GM18858 (cell line): ENCODE measurements around the gene SNX2.
"Not testable (repeated sequence)": the region's sequence is repeated elsewhere in the genome, so short reads cannot be mapped to it uniquely, and the experiment has no call there.

ENCODE experiments used
- ATAC-seq: cut with Tn5 transposase; IDR thresholded peaks from one replicate; pipeline ENCODE4 v1.9.1; 2021; ENCODE audit not compliant: unreplicated experiment

Gene SNX2, protein sequence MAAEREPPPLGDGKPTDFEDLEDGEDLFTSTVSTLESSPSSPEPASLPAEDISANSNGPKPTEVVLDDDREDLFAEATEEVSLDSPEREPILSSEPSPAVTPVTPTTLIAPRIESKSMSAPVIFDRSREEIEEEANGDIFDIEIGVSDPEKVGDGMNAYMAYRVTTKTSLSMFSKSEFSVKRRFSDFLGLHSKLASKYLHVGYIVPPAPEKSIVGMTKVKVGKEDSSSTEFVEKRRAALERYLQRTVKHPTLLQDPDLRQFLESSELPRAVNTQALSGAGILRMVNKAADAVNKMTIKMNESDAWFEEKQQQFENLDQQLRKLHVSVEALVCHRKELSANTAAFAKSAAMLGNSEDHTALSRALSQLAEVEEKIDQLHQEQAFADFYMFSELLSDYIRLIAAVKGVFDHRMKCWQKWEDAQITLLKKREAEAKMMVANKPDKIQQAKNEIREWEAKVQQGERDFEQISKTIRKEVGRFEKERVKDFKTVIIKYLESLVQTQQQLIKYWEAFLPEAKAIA

DNA sequence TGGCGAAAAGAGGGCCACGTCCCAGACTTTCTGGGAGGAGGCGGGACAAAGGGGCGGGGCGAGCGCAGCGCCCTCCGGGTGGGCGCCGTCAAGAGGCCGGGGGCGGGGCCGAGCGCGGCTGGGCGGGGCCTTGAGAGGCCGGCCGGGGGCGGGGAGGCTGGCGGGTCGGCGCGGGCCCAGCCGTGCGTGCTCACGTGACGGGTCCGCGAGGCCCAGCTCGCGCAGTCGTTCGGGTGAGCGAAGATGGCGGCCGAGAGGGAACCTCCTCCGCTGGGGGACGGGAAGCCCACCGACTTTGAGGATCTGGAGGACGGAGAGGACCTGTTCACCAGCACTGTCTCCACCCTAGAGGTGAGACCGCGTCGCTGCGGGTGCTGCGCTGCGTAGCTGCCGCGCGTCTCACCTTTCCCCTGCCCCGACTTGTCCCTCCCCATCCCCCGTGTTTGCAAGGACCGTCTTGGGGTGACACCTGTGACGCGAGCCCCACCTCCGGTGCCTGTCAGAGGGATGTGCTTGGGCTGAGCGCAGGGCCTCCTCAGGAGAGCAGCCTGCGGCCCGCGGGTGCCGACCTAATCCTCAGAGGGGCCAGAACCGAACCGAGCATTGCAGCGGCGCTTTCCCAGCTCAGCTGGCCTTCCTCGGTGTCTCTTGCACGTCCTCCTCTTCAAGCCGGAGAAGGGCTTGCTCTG, at the start of gene SNX2:
SNX2 (plus strand) TSS at position 220 of the 689 bp plus-strand sequence; CDS start at position 244, 24 bp downstream.
- peak; percentile 61 for ATAC-seq

DNA sequence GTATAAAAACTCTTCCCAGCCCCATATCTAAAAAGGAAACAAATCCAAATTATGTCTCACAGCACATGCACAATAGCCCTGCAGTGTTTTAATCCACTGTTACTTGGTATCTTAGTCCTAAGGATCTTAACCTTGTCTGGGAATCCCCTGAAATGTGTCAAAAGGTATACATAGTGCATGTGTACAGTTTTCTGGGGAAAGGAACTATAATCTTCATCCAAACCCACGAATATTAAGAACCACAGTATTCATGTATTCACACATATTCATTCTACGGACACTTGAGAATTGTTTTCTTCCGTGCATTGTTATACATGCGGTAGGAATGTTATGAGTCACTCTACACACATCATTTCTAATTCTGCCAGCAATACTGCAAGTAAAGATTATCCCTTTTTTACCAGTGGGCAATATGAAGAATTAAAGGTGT, 47.8 kb upstream of the SNX2 start:
- peak; percentile 71 for ATAC-seq

DNA sequence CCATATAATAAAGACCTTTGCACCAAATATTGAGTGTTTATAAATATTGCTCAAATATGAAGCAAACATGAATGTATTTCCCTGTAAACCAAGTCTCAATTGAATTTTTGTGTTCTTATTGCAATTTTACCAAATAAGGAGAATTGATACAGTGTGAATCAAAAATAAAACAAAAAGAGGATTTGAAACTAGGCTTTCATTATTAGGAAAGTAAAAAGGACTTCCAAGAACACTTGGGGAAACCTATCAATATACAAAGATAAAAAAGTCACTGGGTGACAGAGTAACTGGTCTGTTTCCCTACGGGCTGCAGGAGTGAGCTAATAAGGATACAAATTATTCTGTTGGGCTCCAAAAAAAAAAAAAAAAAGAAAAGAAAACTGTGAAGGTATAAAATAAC, 44.8 kb upstream of the SNX2 start:
- ATAC-seq: peak; percentile 28

DNA sequence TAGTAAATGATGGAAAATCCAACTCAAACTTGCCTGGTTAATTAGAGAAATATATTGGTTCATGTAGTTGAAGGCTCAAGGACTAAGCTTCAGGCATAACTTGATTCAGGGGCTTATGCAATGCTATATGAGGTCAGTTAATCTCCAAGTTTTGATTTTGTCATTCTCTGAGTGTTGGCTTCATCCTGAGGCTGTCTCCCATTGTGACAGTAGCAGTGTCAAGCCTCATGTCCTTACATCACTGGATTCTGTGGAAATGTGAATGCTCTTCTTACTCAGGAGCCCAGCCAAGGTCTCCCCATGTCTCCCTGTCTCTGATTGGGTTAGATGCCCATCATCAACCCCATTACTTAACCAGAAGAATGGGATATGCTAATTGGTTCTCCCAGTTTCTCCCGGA, 44.4 kb upstream of the SNX2 start:
- ATAC-seq: no peak

DNA sequence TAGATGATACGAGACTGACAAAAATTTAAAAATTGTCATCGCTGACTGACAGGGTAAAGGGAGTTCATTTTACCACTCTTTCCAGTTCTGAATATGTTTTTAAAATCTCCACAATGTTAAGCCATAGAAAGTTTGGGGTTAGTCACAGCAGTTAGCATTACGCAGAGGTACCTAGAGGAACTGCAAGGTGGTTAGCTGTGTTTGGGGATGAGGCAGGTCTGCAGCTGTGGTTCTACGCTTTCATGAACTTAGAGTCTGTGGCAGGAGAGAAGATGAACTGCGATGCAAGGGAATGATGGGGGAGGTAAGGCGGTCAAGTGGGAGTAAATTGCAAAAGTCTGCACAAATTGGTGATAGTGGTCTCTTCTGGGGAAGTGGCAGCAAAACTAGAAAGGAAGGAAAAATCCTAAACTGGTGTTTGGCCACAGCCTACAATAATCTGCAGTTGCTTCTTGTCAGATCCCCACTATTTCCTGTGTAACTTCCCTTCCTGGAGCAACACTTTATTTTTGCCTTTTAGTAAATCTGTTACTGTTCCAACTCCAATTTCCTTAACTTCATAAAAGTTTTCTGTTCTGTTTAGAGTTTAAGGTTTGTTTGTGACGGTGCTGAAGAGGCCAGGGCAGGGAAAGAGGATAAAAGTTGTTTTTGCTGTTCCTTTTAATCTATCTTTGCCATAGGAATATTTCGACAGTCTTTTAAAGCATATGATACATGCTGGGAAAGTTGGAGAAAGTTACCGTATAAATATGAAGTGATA, 38.6 kb upstream of the SNX2 start:
- peak; percentile 90 for ATAC-seq

DNA sequence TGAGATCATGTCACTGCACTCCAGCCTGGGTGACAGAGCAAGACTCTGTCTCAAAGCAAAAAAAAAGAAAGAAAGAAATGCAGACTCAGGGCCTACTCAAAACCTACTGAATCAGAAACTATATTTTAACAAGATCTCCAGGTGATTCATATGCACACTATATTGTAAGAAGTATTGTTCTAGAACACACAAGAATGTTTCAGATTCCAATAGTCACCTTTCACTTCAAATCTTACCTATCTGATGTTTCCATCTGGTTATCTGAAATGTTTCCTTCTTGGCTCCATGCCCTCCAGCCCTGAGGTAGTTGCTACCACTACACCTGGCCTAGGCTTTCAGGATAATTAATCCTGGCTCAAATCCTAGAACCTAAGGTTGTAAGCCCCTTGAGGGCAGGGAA, 36.8 kb upstream of the SNX2 start:
- no peak for ATAC-seq

DNA sequence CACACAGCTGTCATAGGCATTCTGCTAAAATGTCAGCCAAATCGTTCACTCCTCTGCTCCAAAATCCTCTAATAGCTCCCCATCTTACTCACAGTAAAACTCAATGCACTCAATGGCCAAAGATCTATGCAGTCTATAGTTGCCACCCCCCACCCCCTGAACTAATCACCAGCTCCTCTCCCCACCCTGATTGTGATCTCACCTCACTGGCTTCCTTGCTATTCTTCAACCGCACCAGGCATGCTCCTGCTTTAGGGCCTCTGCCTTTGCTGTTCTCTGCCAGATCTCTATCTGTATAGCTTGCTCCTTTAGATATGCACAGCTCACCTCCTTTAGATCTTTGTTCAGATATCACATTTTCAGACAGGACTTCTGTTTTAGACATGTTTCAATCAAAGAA, 33.2 kb upstream of the SNX2 start:
- no peak for ATAC-seq

DNA sequence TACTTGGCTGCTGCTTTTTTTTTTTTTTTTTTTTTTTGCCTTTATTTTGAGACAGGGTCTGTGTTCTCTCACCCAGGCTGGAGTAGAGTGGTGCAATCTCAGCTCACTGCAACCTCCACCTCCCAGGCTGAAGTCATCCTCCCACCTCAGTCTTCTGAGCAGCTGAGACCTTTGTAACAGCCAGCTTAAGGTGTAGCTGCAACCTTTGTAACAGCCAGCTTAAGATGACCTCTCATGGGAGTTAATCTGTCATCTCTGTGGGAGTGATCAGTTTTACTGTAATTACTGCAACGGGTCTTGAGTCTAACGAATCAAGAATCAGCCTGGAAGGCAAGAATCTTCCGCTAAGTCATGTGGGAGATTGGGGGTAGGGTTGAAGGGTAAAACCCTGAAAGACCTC, 31.6 kb upstream of the SNX2 start:
- ATAC-seq: no peak

DNA sequence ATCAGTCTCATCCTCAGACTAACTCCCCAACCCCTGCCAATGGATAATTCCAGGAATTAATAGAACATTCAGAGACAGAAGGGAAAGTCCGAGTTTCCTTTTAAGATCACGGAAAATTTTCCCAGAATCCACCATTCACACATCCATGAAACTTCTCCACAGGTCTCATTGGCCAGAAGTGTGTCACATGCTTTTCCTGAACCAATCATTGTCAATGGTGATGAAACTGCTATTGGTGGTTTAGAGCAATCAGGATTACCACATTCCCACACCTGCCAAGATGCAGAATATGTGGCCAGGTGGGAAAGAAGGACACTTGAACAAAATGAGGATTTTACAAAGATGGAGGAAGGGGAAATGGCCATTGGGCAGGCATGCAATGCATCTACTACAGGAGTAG, 29.3 kb upstream of the SNX2 start:
- no peak for ATAC-seq

DNA sequence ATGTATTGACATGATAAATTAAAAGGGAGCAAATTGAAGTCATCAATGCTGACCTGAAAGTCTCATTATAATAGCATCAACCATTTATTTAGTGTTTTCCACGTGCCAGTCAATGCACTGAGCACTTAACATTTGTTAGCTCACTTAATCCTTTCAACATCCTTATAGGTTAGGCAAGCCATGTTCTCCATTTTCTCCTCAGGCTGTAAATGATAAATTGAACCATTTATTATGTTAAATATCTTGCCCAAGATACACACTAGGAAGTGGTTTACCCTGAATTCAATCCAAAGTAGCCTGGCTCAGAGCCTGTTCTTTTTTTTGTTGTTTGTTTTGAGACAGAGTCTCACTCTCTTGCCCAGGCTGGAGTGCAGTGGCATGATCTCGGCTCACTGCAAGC, 25.0 kb upstream of the SNX2 start:
- no peak for ATAC-seq

DNA sequence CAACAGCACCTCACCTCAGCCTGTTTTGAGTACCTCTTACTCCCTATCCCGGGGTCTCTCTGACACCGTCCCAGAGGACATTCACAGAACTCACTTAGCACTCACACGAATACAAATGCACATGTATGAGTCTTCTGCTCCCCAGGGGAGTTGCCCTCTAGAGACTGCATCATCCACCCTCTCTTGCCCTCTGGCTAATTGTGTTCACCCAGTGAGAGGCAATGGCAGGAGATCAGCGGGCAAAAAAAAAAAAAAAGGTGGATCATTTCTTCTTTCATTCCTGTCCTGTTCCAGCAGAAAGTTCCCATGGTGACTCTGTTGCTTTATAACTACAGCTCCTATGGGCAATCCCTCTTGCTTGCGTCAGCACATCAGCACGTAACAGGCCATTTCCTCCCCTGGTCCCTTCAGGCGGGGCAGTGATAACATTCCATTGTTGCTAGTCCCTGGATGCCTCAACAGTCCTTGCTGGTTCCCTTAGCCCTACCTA, 23.5 kb upstream of the SNX2 start:
- ATAC-seq: no peak

DNA sequence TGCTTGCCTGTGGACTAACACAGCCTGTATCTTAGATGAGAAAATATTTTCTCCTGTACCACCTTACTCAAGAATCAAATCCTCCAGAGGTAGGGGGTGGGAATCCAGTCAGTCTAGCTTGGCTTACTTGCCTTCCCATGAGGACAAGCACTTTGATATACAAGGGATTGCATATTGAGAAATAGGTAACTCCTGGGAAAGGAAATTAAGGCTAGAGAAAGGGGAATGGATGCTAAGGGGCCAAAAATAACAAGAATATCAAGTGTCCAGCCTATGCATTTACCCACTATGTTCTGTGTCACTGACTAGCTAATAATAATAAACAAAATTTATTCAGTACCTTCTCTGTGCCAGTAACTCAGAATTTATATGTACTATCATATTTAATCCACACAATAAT, 21.4 kb upstream of the SNX2 start:
- no peak for ATAC-seq

DNA sequence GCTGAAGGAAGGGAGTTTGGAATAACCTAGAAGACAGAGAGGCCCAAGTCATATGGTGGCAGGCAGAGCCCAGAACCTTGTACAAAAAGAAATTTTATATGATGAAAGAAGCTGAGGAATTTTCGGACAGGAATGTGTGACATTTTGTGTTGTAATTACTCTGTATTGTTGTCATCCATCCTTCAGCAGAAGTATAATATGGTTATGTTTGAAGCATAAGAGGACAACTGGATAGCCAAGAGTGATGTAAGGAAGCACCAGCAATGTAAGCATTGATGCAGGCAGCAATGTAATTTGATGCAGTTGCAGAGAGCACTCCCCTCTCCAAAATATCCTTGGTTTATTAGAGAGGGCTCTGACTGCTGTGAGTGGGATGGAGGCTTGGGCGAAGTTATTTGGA, 19.1 kb upstream of the SNX2 start:
- no peak for ATAC-seq

DNA sequence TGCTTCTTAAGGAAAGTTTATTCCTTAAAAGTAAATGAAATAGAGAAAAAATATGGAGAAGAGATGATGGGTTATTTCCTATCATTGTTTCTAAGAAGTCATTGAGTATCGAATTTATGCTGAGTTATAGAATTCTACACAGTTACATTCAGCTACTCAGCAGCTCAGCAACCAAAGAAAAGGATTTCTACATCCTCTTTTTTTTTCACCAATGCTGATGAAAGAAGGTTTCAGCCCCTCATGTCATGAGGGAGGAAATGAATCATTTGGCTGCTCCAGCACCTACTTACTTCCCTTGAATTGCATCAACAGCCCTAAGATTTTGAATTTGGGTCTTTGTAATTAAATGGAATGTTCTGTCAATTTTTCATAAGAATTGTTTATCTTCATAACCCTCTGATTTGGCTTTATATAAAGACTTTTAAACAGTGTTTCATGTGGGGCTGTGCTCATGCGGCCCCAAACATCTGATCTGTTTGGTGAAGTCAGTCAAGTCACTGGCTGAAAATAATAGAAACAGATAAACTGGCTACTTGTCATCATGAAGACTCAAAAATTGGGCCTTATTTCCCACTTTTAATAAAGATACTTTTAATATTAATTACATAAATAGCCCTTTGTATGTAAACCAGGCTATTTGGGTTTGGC, 18.5 kb upstream of the SNX2 start:
- ATAC-seq: peak; percentile 80

DNA sequence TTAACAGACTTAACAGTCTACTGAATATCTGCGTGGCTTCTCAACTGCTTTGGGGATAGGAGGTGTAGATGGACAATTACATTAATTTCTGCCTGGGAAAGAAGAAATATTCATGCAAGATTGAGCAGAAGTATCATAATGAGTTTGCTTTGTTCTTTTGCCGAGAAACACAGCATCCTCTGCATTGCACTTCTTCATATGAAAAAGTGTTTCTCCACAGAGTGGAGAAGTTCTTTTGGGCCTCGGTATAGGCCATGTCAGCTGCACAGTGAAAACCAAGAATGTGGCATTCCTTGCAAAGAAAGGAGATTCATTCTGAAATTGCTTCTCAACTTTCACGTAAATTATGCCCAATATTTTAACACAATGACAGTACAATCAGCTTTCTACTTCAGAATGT, 17.6 kb upstream of the SNX2 start:
- peak; percentile 61 for ATAC-seq

DNA sequence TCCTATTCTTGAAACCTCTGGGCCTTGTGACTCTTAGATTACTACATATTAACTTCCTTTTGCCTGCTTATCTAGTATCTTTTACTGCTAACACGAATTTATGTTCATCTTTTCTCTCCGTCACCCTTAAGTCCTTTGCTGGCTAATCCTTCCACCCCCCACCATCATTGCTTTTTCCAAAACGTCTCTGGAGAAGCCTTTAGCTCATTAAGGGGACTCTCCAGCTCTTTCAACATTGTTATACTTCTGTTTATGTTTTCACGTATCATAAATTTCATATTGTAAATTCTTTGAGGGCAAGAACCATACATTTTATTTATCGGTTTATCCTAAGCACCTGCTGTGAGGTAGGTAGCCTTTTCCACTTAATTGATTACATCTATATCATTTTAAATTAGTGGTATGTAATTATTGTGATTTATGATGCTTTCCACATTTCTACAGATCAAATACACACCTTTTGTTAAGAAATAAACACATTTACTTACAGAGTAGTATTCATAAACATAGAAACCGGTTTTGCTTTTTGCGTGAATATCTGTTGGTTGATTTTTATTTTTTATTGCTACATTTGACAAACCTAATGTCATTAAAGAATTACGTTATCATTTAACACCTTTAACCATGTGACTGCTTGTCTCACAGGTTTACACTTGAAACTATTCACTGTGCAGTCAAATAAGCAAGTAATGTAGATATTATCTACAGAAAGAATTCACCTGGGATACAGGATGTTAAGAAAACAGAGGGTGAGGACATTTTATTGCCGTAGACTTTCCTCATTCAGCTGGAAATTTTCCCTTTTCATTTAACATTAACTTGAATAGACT, 15.4 kb upstream of the SNX2 start:
- ATAC-seq: no peak

DNA sequence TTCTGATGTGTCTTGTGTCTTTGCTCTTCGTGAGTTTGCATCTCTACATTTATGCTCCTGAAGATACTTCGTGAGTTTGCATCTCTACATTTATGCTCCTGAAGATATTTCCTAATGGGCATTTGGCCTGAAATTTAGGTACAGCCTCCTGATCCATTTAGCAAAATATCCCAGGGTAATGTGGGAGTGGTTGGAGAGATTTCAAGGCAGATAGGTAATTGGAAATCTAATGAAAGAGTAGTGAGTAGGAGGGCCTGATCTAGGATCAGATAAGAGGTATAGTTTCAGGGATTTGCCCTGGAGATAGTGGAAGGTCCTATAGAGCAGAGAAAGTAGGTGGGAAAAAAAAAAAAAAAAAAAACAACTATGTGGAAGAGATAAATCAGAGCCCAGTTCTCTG, 14.6 kb upstream of the SNX2 start:
- no peak for ATAC-seq

DNA sequence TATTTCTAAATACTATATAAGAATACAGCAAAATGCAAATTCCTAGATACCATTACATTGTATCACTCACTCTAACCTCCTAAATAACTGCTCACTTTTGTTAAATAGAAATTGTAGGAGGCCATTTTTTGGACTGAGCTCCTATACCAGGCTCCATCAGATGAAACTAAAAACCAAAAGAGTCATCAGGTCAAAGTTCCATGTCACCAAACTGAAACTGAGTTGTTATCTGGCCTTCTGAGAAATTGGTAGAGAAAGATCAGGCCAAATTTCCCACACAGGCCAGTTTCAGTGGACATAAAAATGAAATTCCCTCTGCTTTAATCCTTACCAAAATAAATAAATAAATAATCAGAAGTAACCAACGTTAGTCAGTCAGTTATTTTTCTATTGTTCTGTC, 13.8 kb upstream of the SNX2 start:
- no peak for ATAC-seq

DNA sequence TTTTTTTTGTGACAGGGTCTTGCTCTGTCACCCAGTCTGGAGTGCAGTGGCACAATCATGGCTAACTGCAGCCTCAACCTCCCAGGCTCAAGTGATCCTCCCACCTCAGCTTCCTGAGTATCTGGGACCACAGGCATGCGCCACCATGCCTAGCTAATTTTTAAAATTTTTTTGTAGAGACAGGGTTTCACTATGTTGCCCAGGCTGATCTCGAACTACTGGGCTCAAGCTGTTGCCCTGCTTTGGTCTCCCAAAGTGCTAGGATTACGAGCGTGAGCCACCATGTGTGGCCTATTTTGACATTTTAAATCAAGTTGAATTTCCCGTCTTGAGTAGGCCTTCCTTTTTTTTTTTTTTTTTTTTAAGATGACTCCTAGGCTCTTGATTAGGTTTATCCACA, 13.0 kb upstream of the SNX2 start:
- not testable (repeated sequence) for ATAC-seq

DNA sequence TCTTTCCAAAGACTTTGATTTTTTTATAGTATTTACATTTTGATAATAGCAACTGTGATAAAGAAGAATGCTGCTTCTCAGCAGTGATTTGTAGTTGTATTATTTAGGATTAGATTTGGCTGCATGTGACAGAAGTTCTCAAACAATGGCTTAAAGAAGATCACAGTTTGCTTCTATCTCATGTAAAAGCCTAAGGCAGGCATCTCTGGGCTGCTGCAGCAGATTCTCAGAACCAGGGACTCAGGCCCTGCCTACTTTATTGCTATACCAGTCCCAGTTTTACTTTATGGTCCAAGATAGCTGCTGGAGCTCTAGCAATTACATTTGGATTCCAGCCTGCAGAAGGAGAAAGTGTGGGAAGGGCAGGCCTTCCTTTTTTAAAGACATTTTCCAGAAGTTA, 8.8 kb upstream of the SNX2 start:
- no peak for ATAC-seq
